ENCODE data around the gene CCDC50.

Gene CCDC50

DNA sequence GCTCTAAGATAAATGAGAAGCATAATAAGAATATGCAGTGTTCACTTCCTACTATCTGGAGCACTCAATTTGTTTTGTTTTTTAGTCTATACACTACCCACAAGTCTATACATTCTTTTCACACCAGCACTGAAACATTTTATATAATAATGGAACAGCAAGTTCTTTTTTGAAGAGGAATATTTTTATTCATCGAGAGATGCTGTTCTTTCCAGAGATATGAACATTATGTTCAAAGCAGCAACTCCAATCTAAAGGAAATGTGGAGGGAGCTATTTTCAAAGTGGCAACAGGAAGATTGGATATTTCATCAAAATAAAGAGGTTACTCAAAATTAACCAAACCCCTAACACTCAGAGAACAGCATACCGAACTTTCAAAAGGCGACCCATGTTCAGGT, 115.4 kb downstream of the CCDC50 start:
- H3K9ac ChIP-seq, result no peak overlapping the region
- H4K20me1 ChIP-seq, result no peaks in the 10 kb centered on the region
- H3K4me3 ChIP-seq, result no peak overlapping the region
- no peaks in the 10 kb centered on the region for H3K27me3 ChIP-seq
- TF ChIP-seq Cebpa-rat (IDR thresholded peaks at IDR 0.05), result no peak
- H3K27ac ChIP-seq, result no peak overlapping the region
- peaks cover 0 to 8% (median 5%) of the 10 kb centered on the region in 11 experiments; a peak in 9 of 22 replicates for H3K9me3 ChIP-seq (replicated peaks in 1 of 11)
- no peaks in the 10 kb centered on the region for H3K36me3 ChIP-seq
- H3K4me1 ChIP-seq, result no peaks in the 10 kb centered on the region
- H3K4me2 ChIP-seq, result no peak overlapping the region
